ENCODE data around the gene CERS6. TPM values are rescaled to one million over a fixed set of nuclear protein-coding genes. Genes with fewer than 3 reads are reported as not detected.

Gene CERS6
- polyA plus RNA-seq, 1 donor from 2014 or later, result 59.3 TPM

- no peak overlapping the region for H3K4me3 ChIP-seq (ENCODE audit: low read length)
Observed at GRCh38 chr2:168641636-168642035, 185.6 kb downstream of the CERS6 start.

GRCh38 chr2:168642873-168643272 is 186.8 kb downstream of the CERS6 start:
- Histone ChIP-seq H3K4me2 (ENCODE audit: low read length) (no peak overlapping the region), H2AFZ (ENCODE audit: low read depth, low read length) (no peak overlapping the region), H3F3A (ENCODE audit: insufficient read depth, low read length, poor library complexity, severe bottlenecking) (no peaks in the 10 kb centered on the region), H3K36me3 (ENCODE audit: insufficient read depth, low read length) (no peaks in the 10 kb centered on the region), H3K9me3 (ENCODE audit: low read length) (no peaks in the 10 kb centered on the region), H3K9ac (ENCODE audit: low read length) (no peak overlapping the region), H4K20me1 (ENCODE audit: insufficient read depth) (no peaks in the 10 kb centered on the region), H3K9me2 (ENCODE audit: insufficient read depth, low read length) (no peaks in the 10 kb centered on the region), H3K27ac (ENCODE audit: low read length) (no peak overlapping the region), H3K4me3 (ENCODE audit: low read length) (no peak overlapping the region), H3K79me2 (replicated peaks; ENCODE audit: insufficient read depth, low read length) (peaks cover 37% of the 10 kb centered on the region), H3K27me3 (ENCODE audit: insufficient read depth, low read depth, low read length) (no peaks in the 10 kb centered on the region)
- no peak for TF ChIP-seq MXI1 (conservative IDR thresholded peaks at IDR 0.05; ENCODE audit: poor library complexity, severe bottlenecking)
- TF ChIP-seq REST (IDR thresholded peaks at IDR 0.05; ENCODE audit: borderline replicate concordance), result no peak
- no peak for TF ChIP-seq SMC3 (conservative IDR thresholded peaks at IDR 0.05; ENCODE audit: poor library complexity)
- TF ChIP-seq TAF1 (IDR thresholded peaks at IDR 0.05; ENCODE audit: low read depth), result no peak
- TF ChIP-seq POLR2AphosphoS5 (IDR thresholded peaks at IDR 0.05), result no peak
- TF ChIP-seq RAD21 (conservative IDR thresholded peaks at IDR 0.05), result no peak
- TF ChIP-seq EP300 (conservative IDR thresholded peaks at IDR 0.05; ENCODE audit: poor library complexity, severe bottlenecking), result no peak
- TF ChIP-seq, protein P1, sequence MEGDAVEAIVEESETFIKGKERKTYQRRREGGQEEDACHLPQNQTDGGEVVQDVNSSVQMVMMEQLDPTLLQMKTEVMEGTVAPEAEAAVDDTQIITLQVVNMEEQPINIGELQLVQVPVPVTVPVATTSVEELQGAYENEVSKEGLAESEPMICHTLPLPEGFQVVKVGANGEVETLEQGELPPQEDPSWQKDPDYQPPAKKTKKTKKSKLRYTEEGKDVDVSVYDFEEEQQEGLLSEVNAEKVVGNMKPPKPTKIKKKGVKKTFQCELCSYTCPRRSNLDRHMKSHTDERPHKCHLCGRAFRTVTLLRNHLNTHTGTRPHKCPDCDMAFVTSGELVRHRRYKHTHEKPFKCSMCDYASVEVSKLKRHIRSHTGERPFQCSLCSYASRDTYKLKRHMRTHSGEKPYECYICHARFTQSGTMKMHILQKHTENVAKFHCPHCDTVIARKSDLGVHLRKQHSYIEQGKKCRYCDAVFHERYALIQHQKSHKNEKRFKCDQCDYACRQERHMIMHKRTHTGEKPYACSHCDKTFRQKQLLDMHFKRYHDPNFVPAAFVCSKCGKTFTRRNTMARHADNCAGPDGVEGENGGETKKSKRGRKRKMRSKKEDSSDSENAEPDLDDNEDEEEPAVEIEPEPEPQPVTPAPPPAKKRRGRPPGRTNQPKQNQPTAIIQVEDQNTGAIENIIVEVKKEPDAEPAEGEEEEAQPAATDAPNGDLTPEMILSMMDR (IDR thresholded peaks at IDR 0.05; ENCODE audit: poor library complexity, severe bottlenecking), result no peak

More at GRCh38 chr2:168641636-168642035, 185.6 kb downstream of the CERS6 start:
- Histone ChIP-seq H3K9me3 (ENCODE audit: low read length) (no peaks in the 10 kb centered on the region), H4K20me1 (ENCODE audit: insufficient read depth) (no peaks in the 10 kb centered on the region), H3K9me2 (ENCODE audit: insufficient read depth, low read length) (no peaks in the 10 kb centered on the region), H3F3A (ENCODE audit: insufficient read depth, low read length, poor library complexity, severe bottlenecking) (no peaks in the 10 kb centered on the region), H2AFZ (ENCODE audit: low read depth, low read length) (no peak overlapping the region), H3K4me2 (ENCODE audit: low read length) (no peak overlapping the region), H3K79me2 (replicated peaks; ENCODE audit: insufficient read depth, low read length) (peaks cover 31% of the 10 kb centered on the region), H3K36me3 (ENCODE audit: insufficient read depth, low read length) (no peaks in the 10 kb centered on the region), H3K9ac (ENCODE audit: low read length) (no peak overlapping the region), H3K27ac (ENCODE audit: low read length) (no peak overlapping the region), H3K27me3 (ENCODE audit: insufficient read depth, low read depth, low read length) (no peaks in the 10 kb centered on the region)
- TF ChIP-seq, protein P1 (IDR thresholded peaks at IDR 0.05; ENCODE audit: poor library complexity, severe bottlenecking), result no peak
- no peak for TF ChIP-seq TAF1 (IDR thresholded peaks at IDR 0.05; ENCODE audit: low read depth)
- TF ChIP-seq REST (IDR thresholded peaks at IDR 0.05; ENCODE audit: borderline replicate concordance), result no peak
- no peak for TF ChIP-seq RAD21 (conservative IDR thresholded peaks at IDR 0.05)
- no peak for TF ChIP-seq POLR2AphosphoS5 (IDR thresholded peaks at IDR 0.05)
- TF ChIP-seq MXI1 (conservative IDR thresholded peaks at IDR 0.05; ENCODE audit: poor library complexity, severe bottlenecking), result no peak
- TF ChIP-seq EZH2 (IDR thresholded peaks at IDR 0.05; ENCODE audit: borderline replicate concordance, insufficient read depth, low read length, poor library complexity, severe bottlenecking), result no peak
- TF ChIP-seq EP300 (conservative IDR thresholded peaks at IDR 0.05; ENCODE audit: poor library complexity, severe bottlenecking), result no peak
- TF ChIP-seq SMC3 (conservative IDR thresholded peaks at IDR 0.05; ENCODE audit: poor library complexity), result no peak
